RPMI8226 (cell line): ENCODE measurements around the gene PROC.

Experiments
- DNase-seq: peaks from one replicate; pipeline ENCODE4 v3.0.0-alpha.2; 2015

Gene PROC

GRCh38 chr2:127415593-127416505 is 2.4 kb upstream of the PROC start:
- peak; percentile 90 for DNase-seq

DNA sequence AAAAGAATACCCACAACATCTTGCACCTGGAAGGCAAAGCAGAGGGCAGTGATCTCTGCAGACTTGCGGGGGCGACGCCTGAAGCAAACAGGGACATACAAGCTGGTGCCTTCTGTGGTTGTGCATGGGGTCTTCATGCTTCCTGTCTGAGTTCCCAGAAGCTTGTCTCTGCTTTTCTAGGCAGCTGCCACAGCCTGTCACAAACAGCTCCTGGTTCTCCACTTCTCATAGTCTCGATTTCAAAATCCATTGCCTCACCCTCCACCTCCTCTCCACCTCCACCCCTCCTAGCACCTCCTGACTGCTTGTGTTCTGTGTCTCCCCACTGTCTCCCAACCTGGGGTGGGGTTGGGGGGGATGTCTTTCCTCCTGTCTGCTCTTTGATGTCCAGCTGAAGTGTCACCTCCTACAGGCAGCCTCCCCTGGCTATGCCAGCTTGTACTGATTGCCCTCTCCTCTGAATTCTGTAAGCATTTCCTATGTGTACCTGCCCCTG is 1.7 kb upstream of the PROC start:
- DNase-seq = no peak

GRCh38 chr2:127417406-127417805 is 821 bp upstream of the PROC start:
- no peak for DNase-seq

- DNase-seq = no peak
These were observed 844 bp downstream of the PROC start for GRCh38 chr2:127419112-127419430.

DNA sequence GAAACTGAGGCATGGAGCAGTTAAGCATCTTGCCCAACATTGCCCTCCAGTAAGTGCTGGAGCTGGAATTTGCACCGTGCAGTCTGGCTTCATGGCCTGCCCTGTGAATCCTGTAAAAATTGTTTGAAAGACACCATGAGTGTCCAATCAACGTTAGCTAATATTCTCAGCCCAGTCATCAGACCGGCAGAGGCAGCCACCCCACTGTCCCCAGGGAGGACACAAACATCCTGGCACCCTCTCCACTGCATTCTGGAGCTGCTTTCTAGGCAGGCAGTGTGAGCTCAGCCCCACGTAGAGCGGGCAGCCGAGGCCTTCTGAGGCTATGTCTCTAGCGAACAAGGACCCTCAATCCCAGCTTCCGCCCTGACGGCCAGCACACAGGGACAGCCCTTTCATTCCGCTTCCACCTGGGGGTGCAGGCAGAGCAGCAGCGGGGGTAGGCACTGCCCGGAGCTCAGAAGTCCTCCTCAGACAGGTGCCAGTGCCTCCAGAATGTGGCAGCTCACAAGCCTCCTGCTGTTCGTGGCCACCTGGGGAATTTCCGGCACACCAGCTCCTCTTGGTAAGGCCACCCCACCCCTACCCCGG is 1.3 kb downstream of the PROC start:
- DNase-seq = no peak

DNA sequence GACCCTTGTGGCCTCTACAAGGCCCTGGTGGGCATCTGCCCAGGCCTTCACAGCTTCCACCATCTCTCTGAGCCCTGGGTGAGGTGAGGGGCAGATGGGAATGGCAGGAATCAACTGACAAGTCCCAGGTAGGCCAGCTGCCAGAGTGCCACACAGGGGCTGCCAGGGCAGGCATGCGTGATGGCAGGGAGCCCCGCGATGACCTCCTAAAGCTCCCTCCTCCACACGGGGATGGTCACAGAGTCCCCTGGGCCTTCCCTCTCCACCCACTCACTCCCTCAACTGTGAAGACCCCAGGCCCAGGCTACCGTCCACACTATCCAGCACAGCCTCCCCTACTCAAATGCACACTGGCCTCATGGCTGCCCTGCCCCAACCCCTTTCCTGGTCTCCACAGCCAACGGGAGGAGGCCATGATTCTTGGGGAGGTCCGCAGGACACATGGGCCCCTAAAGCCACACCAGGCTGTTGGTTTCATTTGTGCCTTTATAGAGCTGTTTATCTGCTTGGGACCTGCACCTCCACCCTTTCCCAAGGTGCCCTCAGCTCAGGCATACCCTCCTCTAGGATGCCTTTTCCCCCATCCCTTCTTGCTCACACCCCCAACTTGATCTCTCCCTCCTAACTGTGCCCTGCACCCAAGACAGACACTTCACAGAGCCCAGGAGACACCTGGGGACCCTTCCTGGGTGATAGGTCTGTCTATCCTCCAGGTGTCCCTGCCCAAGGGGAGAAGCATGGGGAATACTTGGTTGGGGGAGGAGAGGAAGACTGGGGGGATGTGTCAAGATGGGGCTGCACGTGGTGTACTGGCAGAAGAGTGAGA is 2.0 kb downstream of the PROC start:
- no peak for DNase-seq

- DNase-seq = no peak
These were observed 3.0 kb downstream of the PROC start for GRCh38 chr2:127421116-127421800.

DNA sequence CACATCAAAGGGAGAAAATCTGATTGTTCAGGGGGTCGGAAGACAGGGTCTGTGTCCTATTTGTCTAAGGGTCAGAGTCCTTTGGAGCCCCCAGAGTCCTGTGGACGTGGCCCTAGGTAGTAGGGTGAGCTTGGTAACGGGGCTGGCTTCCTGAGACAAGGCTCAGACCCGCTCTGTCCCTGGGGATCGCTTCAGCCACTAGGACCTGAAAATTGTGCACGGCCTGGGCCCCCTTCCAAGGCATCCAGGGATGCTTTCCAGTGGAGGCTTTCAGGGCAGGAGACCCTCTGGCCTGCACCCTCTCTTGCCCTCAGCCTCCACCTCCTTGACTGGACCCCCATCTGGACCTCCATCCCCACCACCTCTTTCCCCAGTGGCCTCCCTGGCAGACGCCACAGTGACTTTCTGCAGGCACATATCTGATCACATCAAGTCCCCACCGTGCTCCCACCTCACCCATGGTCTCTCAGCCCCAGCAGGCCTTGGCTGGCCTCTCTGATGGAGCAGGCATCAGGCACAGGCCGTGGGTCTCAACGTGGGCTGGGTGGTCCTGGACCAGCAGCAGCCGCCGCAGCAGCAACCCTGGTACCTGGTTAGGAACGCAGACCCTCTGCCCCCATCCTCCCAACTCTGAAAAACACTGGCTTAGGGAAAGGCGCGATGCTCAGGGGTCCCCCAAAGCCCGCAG is 3.8 kb downstream of the PROC start:
- no peak for DNase-seq

DNA sequence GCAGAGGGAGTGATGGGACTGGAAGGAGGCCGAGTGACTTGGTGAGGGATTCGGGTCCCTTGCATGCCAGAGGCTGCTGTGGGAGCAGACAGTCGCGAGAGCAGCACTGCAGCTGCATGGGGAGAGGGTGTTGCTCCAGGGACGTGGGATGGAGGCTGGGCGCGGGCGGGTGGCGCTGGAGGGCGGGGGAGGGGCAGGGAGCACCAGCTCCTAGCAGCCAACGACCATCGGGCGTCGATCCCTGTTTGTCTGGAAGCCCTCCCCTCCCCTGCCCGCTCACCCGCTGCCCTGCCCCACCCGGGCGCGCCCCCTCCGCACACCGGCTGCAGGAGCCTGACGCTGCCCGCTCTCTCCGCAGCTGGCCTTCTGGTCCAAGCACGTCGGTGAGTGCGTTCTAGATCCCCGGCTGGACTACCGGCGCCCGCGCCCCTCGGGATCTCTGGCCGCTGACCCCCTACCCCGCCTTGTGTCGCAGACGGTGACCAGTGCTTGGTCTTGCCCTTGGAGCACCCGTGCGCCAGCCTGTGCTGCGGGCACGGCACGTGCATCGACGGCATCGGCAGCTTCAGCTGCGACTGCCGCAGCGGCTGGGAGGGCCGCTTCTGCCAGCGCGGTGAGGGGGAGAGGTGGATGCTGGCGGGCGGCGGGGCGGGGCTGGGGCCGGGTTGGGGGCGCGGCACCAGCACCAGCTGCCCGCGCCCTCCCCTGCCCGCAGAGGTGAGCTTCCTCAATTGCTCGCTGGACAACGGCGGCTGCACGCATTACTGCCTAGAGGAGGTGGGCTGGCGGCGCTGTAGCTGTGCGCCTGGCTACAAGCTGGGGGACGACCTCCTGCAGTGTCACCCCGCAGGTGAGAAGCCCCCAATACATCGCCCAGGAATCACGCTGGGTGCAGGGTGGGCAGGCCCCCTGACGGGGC is 4.6 kb downstream of the PROC start:
- DNase-seq = peak; percentile 71

GRCh38 chr2:127423478-127423843 is 5.2 kb downstream of the PROC start:
- DNase-seq = peak; percentile 42

DNA sequence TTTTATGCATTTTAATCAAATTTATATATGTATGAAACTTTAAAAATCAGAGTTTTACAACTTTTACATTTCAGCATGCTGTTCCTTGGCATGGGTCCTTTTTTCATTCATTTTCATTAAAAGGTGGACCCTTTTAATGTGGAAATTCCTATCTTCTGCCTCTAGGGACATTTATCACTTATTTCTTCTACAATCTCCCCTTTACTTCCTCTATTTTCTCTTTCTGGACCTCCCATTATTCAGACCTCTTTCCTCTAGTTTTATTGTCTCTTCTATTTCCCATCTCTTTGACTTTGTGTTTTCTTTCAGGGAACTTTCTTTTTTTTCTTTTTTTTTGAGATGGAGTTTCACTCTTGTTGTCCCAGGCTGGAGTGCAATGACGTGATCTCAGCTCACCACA is 5.7 kb downstream of the PROC start:
- DNase-seq = no peak

- no peak for DNase-seq
These were observed 6.6 kb downstream of the PROC start for GRCh38 chr2:127424598-127425520.

DNA sequence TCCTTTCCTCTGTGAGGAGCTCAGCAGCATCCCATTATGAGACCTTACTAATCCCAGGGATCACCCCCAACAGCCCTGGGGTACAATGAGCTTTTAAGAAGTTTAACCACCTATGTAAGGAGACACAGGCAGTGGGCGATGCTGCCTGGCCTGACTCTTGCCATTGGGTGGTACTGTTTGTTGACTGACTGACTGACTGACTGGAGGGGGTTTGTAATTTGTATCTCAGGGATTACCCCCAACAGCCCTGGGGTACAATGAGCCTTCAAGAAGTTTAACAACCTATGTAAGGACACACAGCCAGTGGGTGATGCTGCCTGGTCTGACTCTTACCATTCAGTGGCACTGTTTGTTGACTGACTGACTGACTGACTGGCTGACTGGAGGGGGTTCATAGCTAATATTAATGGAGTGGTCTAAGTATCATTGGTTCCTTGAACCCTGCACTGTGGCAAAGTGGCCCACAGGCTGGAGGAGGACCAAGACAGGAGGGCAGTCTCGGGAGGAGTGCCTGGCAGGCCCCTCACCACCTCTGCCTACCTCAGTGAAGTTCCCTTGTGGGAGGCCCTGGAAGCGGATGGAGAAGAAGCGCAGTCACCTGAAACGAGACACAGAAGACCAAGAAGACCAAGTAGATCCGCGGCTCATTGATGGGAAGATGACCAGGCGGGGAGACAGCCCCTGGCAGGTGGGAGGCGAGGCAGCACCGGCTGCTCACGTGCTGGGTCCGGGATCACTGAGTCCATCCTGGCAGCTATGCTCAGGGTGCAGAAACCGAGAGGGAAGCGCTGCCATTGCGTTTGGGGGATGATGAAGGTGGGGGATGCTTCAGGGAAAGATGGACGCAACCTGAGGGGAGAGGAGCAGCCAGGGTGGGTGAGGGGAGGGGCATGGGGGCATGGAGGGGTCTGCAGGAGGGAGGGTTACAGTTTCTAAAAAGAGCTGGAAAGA is 7.6 kb downstream of the PROC start:
- DNase-seq = no peak

DNA sequence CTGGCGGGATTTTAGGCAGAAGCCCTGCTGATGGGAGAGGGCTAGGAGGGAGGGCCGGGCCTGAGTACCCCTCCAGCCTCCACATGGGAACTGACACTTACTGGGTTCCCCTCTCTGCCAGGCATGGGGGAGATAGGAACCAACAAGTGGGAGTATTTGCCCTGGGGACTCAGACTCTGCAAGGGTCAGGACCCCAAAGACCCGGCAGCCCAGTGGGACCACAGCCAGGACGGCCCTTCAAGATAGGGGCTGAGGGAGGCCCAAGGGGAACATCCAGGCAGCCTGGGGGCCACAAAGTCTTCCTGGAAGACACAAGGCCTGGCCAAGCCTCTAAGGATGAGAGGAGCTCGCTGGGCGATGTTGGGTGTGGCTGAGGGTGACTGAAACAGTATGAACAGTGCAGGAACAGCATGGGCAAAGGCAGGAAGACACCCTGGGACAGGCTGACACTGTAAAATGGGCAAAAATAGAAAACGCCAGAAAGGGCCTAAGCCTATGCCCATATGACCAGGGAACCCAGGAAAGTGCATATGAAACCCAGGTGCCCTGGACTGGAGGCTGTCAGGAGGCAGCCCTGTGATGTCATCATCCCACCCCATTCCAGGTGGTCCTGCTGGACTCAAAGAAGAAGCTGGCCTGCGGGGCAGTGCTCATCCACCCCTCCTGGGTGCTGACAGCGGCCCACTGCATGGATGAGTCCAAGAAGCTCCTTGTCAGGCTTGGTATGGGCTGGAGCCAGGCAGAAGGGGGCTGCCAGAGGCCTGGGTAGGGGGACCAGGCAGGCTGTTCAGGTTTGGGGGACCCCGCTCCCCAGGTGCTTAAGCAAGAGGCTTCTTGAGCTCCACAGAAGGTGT is 8.5 kb downstream of the PROC start:
- no peak for DNase-seq

DNA sequence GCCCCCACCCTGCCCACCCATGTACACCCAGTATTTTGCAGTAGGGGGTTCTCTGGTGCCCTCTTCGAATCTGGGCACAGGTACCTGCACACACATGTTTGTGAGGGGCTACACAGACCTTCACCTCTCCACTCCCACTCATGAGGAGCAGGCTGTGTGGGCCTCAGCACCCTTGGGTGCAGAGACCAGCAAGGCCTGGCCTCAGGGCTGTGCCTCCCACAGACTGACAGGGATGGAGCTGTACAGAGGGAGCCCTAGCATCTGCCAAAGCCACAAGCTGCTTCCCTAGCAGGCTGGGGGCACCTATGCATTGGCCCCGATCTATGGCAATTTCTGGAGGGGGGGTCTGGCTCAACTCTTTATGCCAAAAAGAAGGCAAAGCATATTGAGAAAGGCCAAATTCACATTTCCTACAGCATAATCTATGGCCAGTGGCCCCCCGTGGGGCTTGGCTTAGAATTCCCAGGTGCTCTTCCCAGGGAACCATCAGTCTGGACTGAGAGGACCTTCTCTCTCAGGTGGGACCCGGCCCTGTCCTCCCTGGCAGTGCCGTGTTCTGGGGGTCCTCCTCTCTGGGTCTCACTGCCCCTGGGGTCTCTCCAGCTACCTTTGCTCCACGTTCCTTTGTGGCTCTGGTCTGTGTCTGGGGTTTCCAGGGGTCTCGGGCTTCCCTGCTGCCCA is 9.3 kb downstream of the PROC start:
- DNase-seq = no peak

DNA sequence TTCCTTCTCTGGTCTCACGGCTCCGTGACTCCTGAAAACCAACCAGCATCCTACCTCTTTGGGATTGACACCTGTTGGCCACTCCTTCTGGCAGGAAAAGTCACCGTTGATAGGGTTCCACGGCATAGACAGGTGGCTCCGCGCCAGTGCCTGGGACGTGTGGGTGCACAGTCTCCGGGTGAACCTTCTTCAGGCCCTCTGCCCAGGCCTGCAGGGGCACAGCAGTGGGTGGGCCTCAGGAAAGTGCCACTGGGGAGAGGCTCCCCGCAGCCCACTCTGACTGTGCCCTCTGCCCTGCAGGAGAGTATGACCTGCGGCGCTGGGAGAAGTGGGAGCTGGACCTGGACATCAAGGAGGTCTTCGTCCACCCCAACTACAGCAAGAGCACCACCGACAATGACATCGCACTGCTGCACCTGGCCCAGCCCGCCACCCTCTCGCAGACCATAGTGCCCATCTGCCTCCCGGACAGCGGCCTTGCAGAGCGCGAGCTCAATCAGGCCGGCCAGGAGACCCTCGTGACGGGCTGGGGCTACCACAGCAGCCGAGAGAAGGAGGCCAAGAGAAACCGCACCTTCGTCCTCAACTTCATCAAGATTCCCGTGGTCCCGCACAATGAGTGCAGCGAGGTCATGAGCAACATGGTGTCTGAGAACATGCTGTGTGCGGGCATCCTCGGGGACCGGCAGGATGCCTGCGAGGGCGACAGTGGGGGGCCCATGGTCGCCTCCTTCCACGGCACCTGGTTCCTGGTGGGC is 10.0 kb downstream of the PROC start:
- no peak for DNase-seq

GRCh38 chr2:127428815-127429109 is 10.5 kb downstream of the PROC start:
- no peak for DNase-seq
